Suppressor macrophage treated with lipopolysaccharide for 4 hours (primary cell): ENCODE measurements around the gene SYCE3.

Experiments used
- DNase-seq: peaks from one replicate; pipeline ENCODE4 v3.0.0-alpha.2; 2020

The SYCE3 gene

GRCh38 chr22:50548040-50548920 is 14.4 kb downstream of the SYCE3 start:
- DNase-seq = peak; percentile 12

GRCh38 chr22:50547263-50547985 is 15.3 kb downstream of the SYCE3 start:
- DNase-seq = no peak

DNA sequence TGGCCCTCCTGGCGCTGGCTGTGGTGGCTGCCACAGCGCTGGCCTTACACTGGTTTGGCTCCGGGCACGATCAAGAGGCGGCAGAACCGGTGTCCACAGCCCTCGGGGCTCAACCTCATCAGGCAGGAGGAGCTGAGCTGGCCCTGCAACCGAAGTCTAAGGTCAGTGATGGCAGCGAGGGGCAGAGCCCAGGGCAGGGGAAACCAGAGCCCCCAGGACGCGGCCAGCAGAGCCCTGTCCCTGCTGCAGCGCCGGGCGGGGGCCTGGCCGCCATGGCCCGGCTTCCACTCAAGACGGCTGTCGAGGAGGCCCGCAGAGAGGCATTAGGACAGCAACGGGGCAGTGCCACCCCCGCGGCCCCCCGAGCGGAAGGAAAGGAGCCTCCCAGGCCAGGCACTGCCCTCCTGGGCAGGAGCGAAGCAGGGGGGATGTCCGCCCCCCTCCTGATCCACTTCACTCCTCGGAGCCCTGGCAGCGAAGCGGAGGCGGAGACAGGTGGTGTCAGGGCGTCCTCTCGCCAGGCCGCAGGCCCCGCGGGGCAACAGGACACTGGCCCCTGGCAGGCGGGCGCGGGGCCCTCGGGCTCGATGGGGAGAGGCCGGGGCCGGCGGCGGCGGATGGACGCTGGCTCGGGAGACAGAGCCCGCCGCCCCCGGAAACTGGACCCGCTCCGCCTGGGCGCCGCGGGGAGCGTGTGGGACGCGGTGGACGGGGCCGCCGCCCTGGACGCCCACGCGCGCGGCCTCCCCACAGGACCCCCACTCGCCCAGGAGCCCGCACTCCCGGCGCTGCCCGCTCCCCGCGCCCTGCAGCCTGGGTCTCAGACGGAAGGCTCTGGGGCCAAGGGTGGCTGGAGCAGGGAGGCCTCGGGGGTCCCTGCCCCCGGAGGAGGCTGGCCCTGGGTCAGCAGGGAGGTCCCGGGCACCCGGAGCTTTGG is 16.1 kb downstream of the SYCE3 start:
- DNase-seq = no peak

GRCh38 chr22:50545522-50546325 is 17.0 kb downstream of the SYCE3 start, which contains the start of gene KLHDC7B:
TSS of gene KLHDC7B (plus strand) at chr22:50545899. CDS start at chr22:50546244, 345 bp downstream.
- no peak for DNase-seq

DNA sequence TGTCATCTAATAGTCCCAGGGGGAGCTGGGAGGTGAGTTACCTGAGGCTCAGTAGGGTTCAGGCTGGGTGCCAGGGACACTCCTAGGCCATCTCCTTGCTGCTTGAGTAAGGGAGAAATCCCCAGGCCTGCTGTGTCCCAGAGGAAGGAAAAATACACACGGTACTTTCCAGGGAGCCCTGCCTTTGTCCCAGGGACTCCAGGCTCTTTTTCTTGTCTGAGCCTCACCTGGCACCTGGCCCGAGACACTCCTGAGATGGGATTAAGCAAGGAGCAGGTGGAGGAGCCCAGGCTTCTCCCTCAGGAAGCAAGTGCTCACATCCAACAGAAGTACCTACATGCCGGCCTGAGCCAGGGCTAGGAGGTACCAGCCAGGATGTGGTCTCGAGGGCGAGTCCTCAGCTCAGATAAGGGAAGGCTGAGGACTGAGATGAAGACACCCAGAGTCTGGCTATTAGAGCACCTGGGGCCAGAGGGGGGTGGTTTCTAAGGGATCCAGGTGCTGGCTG is 17.9 kb downstream of the SYCE3 start:
- DNase-seq = no peak

GRCh38 chr22:50544078-50544745 is 18.5 kb downstream of the SYCE3 start:
- DNase-seq = peak; percentile 86

- DNase-seq = peak; percentile 97
These were observed 20.2 kb downstream of the SYCE3 start for GRCh38 chr22:50542416-50542927.

GRCh38 chr22:50541667-50542026 is 21.1 kb downstream of the SYCE3 start:
- peak; percentile 96 for DNase-seq

- DNase-seq = peak; percentile 55
These were observed 22.3 kb downstream of the SYCE3 start for GRCh38 chr22:50540381-50540780.

GRCh38 chr22:50537765-50538164 is 25.0 kb downstream of the SYCE3 start:
- no peak for DNase-seq

GRCh38 chr22:50536226-50536625 is 26.5 kb downstream of the SYCE3 start:
- DNase-seq = no peak

GRCh38 chr22:50535113-50535512 is 27.6 kb downstream of the SYCE3 start:
- no peak for DNase-seq

- DNase-seq = peak; percentile 78
These were observed 28.6 kb downstream of the SYCE3 start for GRCh38 chr22:50533856-50534711.

- DNase-seq = peak; percentile 65
These were observed 29.6 kb downstream of the SYCE3 start for GRCh38 chr22:50532824-50533796.

- DNase-seq = peak; percentile 84
These were observed 30.6 kb downstream of the SYCE3 start for GRCh38 chr22:50531962-50532674.

- DNase-seq = peak; percentile 91
These were observed 31.2 kb downstream of the SYCE3 start for GRCh38 chr22:50531546-50531961.

GRCh38 chr22:50530877-50531545 is 31.7 kb downstream of the SYCE3 start:
- DNase-seq = peak; percentile 97

- DNase-seq = no peak
These were observed 32.2 kb downstream of the SYCE3 start for GRCh38 chr22:50530580-50530876.
